C4-2B (cell line): ENCODE results near the gene JAK1.

Source experiments
- ZFX ChIP-seq: fragments of 450-650 bp; IDR thresholded peaks from 2 replicates; pipeline ENCODE4 v1.6.1; 2017
- TF ChIP-seq, protein P1 (sequence below): fragments of 450-650 bp; conservative IDR thresholded peaks from 2 replicates; pipeline ENCODE4 v1.5.1; 2017; ENCODE audit warnings: mild to moderate bottlenecking

DNA sequence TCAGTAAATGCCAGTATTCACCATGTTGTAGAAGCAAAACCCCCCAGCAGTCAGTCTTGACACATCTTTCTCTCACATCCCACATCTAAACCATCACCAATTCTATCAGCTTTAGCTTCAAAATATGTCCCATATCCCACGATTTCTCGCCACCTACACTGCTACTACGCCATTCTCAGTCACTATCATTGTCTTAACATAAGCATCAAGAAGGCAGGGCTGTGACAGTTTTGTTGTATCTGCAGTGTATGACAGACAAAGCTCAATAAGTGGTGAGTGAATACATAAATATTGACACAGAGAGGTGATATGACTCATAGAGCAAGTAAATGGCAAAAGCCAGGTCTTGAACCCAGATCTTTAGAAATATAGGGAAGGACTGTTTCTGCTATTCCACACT, 59.9 kb downstream of the JAK1 start:
- TF ChIP-seq, protein P1, sequence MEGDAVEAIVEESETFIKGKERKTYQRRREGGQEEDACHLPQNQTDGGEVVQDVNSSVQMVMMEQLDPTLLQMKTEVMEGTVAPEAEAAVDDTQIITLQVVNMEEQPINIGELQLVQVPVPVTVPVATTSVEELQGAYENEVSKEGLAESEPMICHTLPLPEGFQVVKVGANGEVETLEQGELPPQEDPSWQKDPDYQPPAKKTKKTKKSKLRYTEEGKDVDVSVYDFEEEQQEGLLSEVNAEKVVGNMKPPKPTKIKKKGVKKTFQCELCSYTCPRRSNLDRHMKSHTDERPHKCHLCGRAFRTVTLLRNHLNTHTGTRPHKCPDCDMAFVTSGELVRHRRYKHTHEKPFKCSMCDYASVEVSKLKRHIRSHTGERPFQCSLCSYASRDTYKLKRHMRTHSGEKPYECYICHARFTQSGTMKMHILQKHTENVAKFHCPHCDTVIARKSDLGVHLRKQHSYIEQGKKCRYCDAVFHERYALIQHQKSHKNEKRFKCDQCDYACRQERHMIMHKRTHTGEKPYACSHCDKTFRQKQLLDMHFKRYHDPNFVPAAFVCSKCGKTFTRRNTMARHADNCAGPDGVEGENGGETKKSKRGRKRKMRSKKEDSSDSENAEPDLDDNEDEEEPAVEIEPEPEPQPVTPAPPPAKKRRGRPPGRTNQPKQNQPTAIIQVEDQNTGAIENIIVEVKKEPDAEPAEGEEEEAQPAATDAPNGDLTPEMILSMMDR, result no peak
- no peak for TF ChIP-seq ZFX
